Stimulated activated CD4-positive, alpha-beta T cell treated with anti-CD3 and anti-CD28 coated beads, Interleukin-2, amount 100 ng/mL, for 4 hours (primary cell): Measurements from ENCODE around the gene PSMB4.
A peak's percentile ranks its signal among the peaks of the same experiment; 100 is the strongest.

Experiments
- DNase-seq: peaks from one replicate; pipeline ENCODE4 v3.0.0-alpha.2; 2020; ENCODE audit warnings: low read depth

Gene PSMB4

GRCh38 chr1:151443846-151444782, 44.7 kb downstream of the PSMB4 start:
- peak; percentile 60 for DNase-seq

GRCh38 chr1:151444783-151445177, 45.4 kb downstream of the PSMB4 start:
- no peak for DNase-seq

GRCh38 chr1:151447696-151448095, 48.3 kb downstream of the PSMB4 start:
- no peak for DNase-seq
